Endothelial cell of umbilical vein (primary cell): ENCODE results near the gene CAPNS2. TPM values are rescaled to one million over a fixed set of nuclear protein-coding genes. Genes with fewer than 3 reads are reported as not detected.

Experiments
- BruUV-seq: library from RNA; stranded (reverse); fragments of 400-500 nt; replicated peaks from 2 replicates; lab custom pipeline; 2021; lab: Mats Ljungman, UMichigan
- CTCF ChIA-PET: fragments of 300-600, 350-600 bp; sonication (Branson Sonifier 250); formaldehyde crosslinking; loops from one replicate; lab custom pipeline; 2021; ENCODE audit warnings: antibody characterized with exemption, inconsistent platforms; lab: Charles Lee
- POLR2A ChIA-PET: fragments of 300-600, 350-600 bp; sonication (Branson Sonifier 250); formaldehyde crosslinking; loops from one replicate; lab custom pipeline; 2021; ENCODE audit warnings: antibody characterized with exemption, inconsistent platforms; lab: Charles Lee
- DNase-seq: peaks from one replicate; pipeline ENCODE4 v3.0.0-alpha.2; 2011; ENCODE audit warnings: low read depth, low spot score
- FAIRE-seq: peaks from 2 replicates; lab custom pipeline; 2011; peaks lifted over from hg19 to GRCh38; lab: Jason Lieb, UNC
- H2AFZ ChIP-seq: 2 replicates; pipeline ENCODE4 v1.6.0; 2012; ENCODE audit warnings: low read depth, low read length, control low read depth, inconsistent platforms
- H3K27ac ChIP-seq: 2 replicates; pipeline ENCODE4 v1.5.1; 2011; ENCODE audit warnings: low read depth, mild to moderate bottlenecking, control low read depth, low read length, moderate library complexity; ENCODE audit not compliant: insufficient read depth
- H3K27me3 ChIP-seq, 2 experiments: 2 replicates each; pipeline versions ENCODE4 v1.6.0 to v1.6.1; 2011; ENCODE audit warnings: low read length in 2 of 2, mixed read lengths in 1 of 2; ENCODE audit not compliant: control insufficient read depth in 2 of 2, insufficient read depth in 2 of 2
- H3K36me3 ChIP-seq, 2 experiments: 2 replicates in 1 of 2; 3 replicates in 1 of 2; pipeline ENCODE4 v1.5.1; 2011; ENCODE audit warnings: low read length in 2 of 2, mild to moderate bottlenecking in 1 of 2, moderate library complexity in 1 of 2; ENCODE audit not compliant: control insufficient read depth in 2 of 2, insufficient read depth in 2 of 2; ENCODE audit errors: extremely low read depth in 1 of 2
- H3K4me1 ChIP-seq: 3 replicates; pipeline ENCODE4 v1.5.1; 2011; ENCODE audit warnings: mild to moderate bottlenecking, low read length; ENCODE audit not compliant: control insufficient read depth, insufficient read depth; ENCODE audit errors: extremely low read depth
- H3K4me2 ChIP-seq: 2 replicates; pipeline ENCODE4 v1.6.1; 2011; ENCODE audit warnings: low read length, control low read depth, mixed read lengths; ENCODE audit not compliant: insufficient read depth
- H3K4me3 ChIP-seq, 3 experiments: fragments of 200-600 bp in 1 of 3; sonication (generic), shearing (Covaris generic) in 1 of 3; replicated peaks in 1 of 3; 2 replicates each; pipeline ENCODE4 v1.5.1; 2011 to 2016; ENCODE audit warnings: control low read depth in 3 of 3, low read length in 3 of 3, mild to moderate bottlenecking in 2 of 3, inconsistent platforms in 1 of 3, low read depth in 1 of 3, moderate library complexity in 1 of 3; ENCODE audit not compliant: insufficient read depth in 1 of 3
- H3K79me2 ChIP-seq: 2 replicates; pipeline ENCODE4 v1.6.0; 2012; ENCODE audit warnings: low read length, inconsistent platforms; ENCODE audit not compliant: control insufficient read depth, insufficient read depth
- H3K9ac ChIP-seq: replicated peaks from 2 replicates; pipeline ENCODE3; 2011; ENCODE audit warnings: low read length, control low read depth; ENCODE audit not compliant: insufficient read depth; ENCODE audit errors: extremely low read depth
- H3K9me1 ChIP-seq: replicated peaks from 3 replicates; pipeline ENCODE4 v1.6.0; 2011; ENCODE audit warnings: mild to moderate bottlenecking, low read length; ENCODE audit not compliant: control insufficient read depth, insufficient read depth; ENCODE audit errors: extremely low read depth
- H3K9me3 ChIP-seq: replicated peaks from 2 replicates; pipeline ENCODE4 v1.5.1; 2012; ENCODE audit warnings: low read length, inconsistent platforms; ENCODE audit not compliant: control insufficient read depth, insufficient read depth
- H4K20me1 ChIP-seq: replicated peaks from 2 replicates; pipeline ENCODE3; 2011; ENCODE audit warnings: mild to moderate bottlenecking, low read length; ENCODE audit not compliant: control insufficient read depth, insufficient read depth; ENCODE audit errors: extremely low read depth
- CTCF ChIP-seq, 2 donors: IDR thresholded peaks; 1 replicate in 1 of 2; 2 replicates in 1 of 2; pipeline ENCODE4 v1.5.1; 2011; ENCODE audit warnings: low read length in 2 of 2, mild to moderate bottlenecking in 2 of 2, moderate library complexity in 2 of 2, control low read depth in 1 of 2, inconsistent platforms in 1 of 2, low read depth in 1 of 2; ENCODE audit not compliant: insufficient read depth in 1 of 2; ENCODE audit errors: extremely low read depth in 1 of 2
- EZH2 ChIP-seq: IDR thresholded peaks from 2 replicates; pipeline ENCODE4 v1.6.1; 2012; ENCODE audit warnings: borderline replicate concordance, low read depth, mild to moderate bottlenecking, moderate library complexity, low read length, inconsistent platforms; ENCODE audit not compliant: severe bottlenecking
- FOS ChIP-seq: IDR thresholded peaks from 2 replicates; pipeline ENCODE4 v1.6.1; 2011; ENCODE audit warnings: mild to moderate bottlenecking, low read length, moderate library complexity, borderline replicate concordance; ENCODE audit not compliant: insufficient read depth
- GATA2 ChIP-seq: IDR thresholded peaks from 2 replicates; pipeline ENCODE4 v1.7.0; 2011; ENCODE audit warnings: low read depth, mild to moderate bottlenecking, moderate library complexity, mixed read lengths, low read length; ENCODE audit not compliant: insufficient read length, insufficient read depth
- JUN ChIP-seq: IDR thresholded peaks from 2 replicates; pipeline ENCODE4 v1.6.1; 2011; ENCODE audit warnings: borderline replicate concordance, low read depth; ENCODE audit not compliant: insufficient read length, insufficient read depth
- MAX ChIP-seq: IDR thresholded peaks from 2 replicates; pipeline ENCODE4 v1.6.1; 2011; ENCODE audit not compliant: insufficient read depth, insufficient read length
- MYC ChIP-seq: IDR thresholded peaks from one replicate; pipeline ENCODE4 v1.6.1; 2011; ENCODE audit warnings: mild to moderate bottlenecking, low read depth, low read length
- POLR2A ChIP-seq: IDR thresholded peaks from 2 replicates; pipeline ENCODE4 v1.6.1; 2012; ENCODE audit warnings: low read depth, mild to moderate bottlenecking, control low read depth, low read length
- POLR2AphosphoS5 ChIP-seq: IDR thresholded peaks from 2 replicates; pipeline ENCODE4 v1.6.1; 2012; ENCODE audit warnings: low read depth, mild to moderate bottlenecking, control low read depth, low read length, moderate library complexity; ENCODE audit not compliant: insufficient read depth
- dilution Hi-C: fragments of 300-500 bp; cut with MboI; formaldehyde crosslinking; loops from one replicate; pipeline ENCODE4 v1.15.0; 2019; ENCODE audit warnings: low sequenced_read_pairs; ENCODE audit not compliant: extremely low pct_ligation_motif_present
- intact Hi-C: fragments of 100-400 bp; cut with micrococcal nuclease; formaldehyde crosslinking; loops from one replicate; pipeline ENCODE4 v1.10.0; 2022
- polyA plus RNA-seq, 4 experiments: library from polyadenylated mRNA; depleted of rRNA in 3 of 4; stranded (reverse) in 3 of 4; unstranded in 1 of 4; fragments of >200 nt; gene quantifications; 2 replicates each; pipeline versions ENCODE4 v1.2.1 to v1.2.3, GENCODE V29; 2011 to 2012; ENCODE audit warnings: missing spikeins in 1 of 4
- total RNA-seq: library from RNA; stranded (reverse); gene quantifications from 2 replicates; pipeline ENCODE4 v1.2.3, GENCODE V29; 2021

CAPNS2 gene
- total and polyA plus RNA-seq, 2 donors (not counting 3 experiments of a cell fraction or from before 2014, with no cell fraction given), result 1.4 to 3.2 TPM

- no peak for FAIRE-seq
- BruUV-seq, result no TSS peak
- no peaks in the 10 kb centered on the region for H4K20me1 ChIP-seq
These were observed 27.0 kb upstream of the CAPNS2 start for GRCh38 chr16:55539488-55539887.

More at GRCh38 chr16:55539488-55539887, 27.0 kb upstream of the CAPNS2 start:
- peaks cover 19% of the 10 kb centered on the region for H3K4me1 ChIP-seq
- no peak for DNase-seq
- dilution Hi-C loops, result no loop called here
- H3K79me2 ChIP-seq, result no peaks in the 10 kb centered on the region
- no peaks in the 10 kb centered on the region for H3K9me3 ChIP-seq
- no peaks in the 10 kb centered on the region for H3K27me3 ChIP-seq
- no peaks in the 10 kb centered on the region for H3K9me1 ChIP-seq
- H3K36me3 ChIP-seq, result peaks cover 5 to 31% of the 10 kb centered on the region in 2 experiments
- TF ChIP-seq FOS (no peak), CTCF (IDR thresholded peaks at IDR 0.05; ENCODE audit: extremely low read depth in 1 of 2, insufficient read depth in 1 of 2, low read depth in 1 of 2, low read length in 2 of 2) (no peak), POLR2A (no peak), GATA2 (no peak), JUN (no peak), MYC (no peak), EZH2 (no peak), POLR2AphosphoS5 (no peak), MAX (no peak)
- CTCF ChIA-PET, result interaction anchor here (0.7 to 5.6 kb wide), 5 partner anchors 11 to 75 kb away, joined by 3 to 28 read pairs (median 5); no protein-coding TSS in a partner anchor
- no peak overlapping the region for H2AFZ ChIP-seq
- H3K4me2 ChIP-seq, result no peak overlapping the region
- no peak overlapping the region for H3K9ac ChIP-seq
- intact Hi-C loops, result loop anchor here (1.0 kb wide), 1 partner anchor 70 kb away; no protein-coding TSS in a partner anchor
- H3K27ac ChIP-seq, result no peak overlapping the region
- H3K4me3 ChIP-seq, result no peak overlapping the region
- POLR2A ChIA-PET, result interaction anchor here (0.5 kb wide), 1 partner anchor 48 kb away, joined by 5 read pairs; no protein-coding TSS in a partner anchor
